SU-DHL-6 (cell line): Measurements from ENCODE around the gene MS4A5.

ENCODE experiments used
- H2AFZ ChIP-seq: fragments of 200-600 bp; sonication (generic); 2 replicates; pipeline ENCODE4 v1.6.1; 2014; ENCODE audit warnings: low read depth, mild to moderate bottlenecking, moderate library complexity, mixed read lengths, antibody characterized with exemption, low read length; ENCODE audit not compliant: severe bottlenecking
- H3F3A ChIP-seq: fragments of 200-600 bp; shearing (Covaris generic); 2 replicates; pipeline ENCODE4 v1.6.0; 2016; ENCODE audit warnings: antibody characterized with exemption, mild to moderate bottlenecking; ENCODE audit not compliant: insufficient read depth
- H3K27ac ChIP-seq: fragments of 200-600 bp; sonication (generic); 2 replicates; pipeline ENCODE4 v1.5.1; 2016; ENCODE audit warnings: low read depth, mild to moderate bottlenecking, low read length, moderate library complexity, mixed read lengths
- H3K27me3 ChIP-seq: fragments of 200-600 bp; sonication (generic), shearing (Covaris generic); 2 replicates; pipeline ENCODE4 v1.6.0; 2014; ENCODE audit warnings: mild to moderate bottlenecking, low read length
- H3K36me3 ChIP-seq: fragments of 200-600 bp; sonication (generic); 2 replicates; pipeline ENCODE4 v1.6.1; 2014; ENCODE audit warnings: mild to moderate bottlenecking, low read length, mixed read lengths
- H3K4me2 ChIP-seq: fragments of 300-600, 200-600 bp; shearing (Covaris generic), sonication (generic); 2 replicates; pipeline ENCODE4 v1.6.0; 2014; ENCODE audit warnings: low read length, low read depth, mild to moderate bottlenecking; ENCODE audit not compliant: poor library complexity, severe bottlenecking
- H3K4me3 ChIP-seq: fragments of 200-600 bp; sonication (generic); 2 replicates; pipeline ENCODE4 v1.5.1; 2014; ENCODE audit warnings: antibody characterized with exemption, low read length, mild to moderate bottlenecking, mixed read lengths; ENCODE audit not compliant: insufficient read depth, poor library complexity, severe bottlenecking
- H3K79me2 ChIP-seq: fragments of 200-600 bp; sonication (generic); 2 replicates; pipeline ENCODE4 v1.6.1; 2014; ENCODE audit warnings: mild to moderate bottlenecking, low read length, moderate library complexity; ENCODE audit not compliant: insufficient read depth
- H3K9ac ChIP-seq: fragments of 200-600 bp; sonication (generic); 2 replicates; pipeline ENCODE4 v1.7.0; 2014; ENCODE audit warnings: mild to moderate bottlenecking, low read length
- H3K9me2 ChIP-seq: fragments of 200-600 bp; sonication (generic); replicated peaks from 2 replicates; pipeline ENCODE4 v1.6.1; 2014; ENCODE audit warnings: low read length; ENCODE audit not compliant: insufficient read depth
- H3K9me3 ChIP-seq: fragments of 200-600 bp; sonication (generic); 2 replicates; pipeline ENCODE4 v1.6.1; 2014; ENCODE audit warnings: low read length, mixed read lengths; ENCODE audit not compliant: insufficient read depth
- H4K20me1 ChIP-seq: fragments of 200-600 bp; sonication (generic); 2 replicates; pipeline ENCODE4 v1.6.1; 2014; ENCODE audit warnings: low read depth, mild to moderate bottlenecking, antibody characterized with exemption, low read length, moderate library complexity, mixed read lengths
- EZH2phosphoT487 ChIP-seq: fragments of 200-600 bp; sonication (generic), shearing (Covaris generic); conservative IDR thresholded peaks from 2 replicates; pipeline ENCODE4 v1.6.1; 2018; ENCODE audit warnings: mild to moderate bottlenecking, antibody characterized with exemption, low read length, moderate library complexity, mixed read lengths
- TF ChIP-seq, protein P1 (sequence below): fragments of 200-600 bp; sonication (generic); IDR thresholded peaks from one replicate; pipeline ENCODE4 v1.5.1; 2017; ENCODE audit warnings: antibody characterized with exemption, mild to moderate bottlenecking, low read length, moderate library complexity; ENCODE audit not compliant: insufficient read depth, poor library complexity, severe bottlenecking

MS4A5 gene

DNA sequence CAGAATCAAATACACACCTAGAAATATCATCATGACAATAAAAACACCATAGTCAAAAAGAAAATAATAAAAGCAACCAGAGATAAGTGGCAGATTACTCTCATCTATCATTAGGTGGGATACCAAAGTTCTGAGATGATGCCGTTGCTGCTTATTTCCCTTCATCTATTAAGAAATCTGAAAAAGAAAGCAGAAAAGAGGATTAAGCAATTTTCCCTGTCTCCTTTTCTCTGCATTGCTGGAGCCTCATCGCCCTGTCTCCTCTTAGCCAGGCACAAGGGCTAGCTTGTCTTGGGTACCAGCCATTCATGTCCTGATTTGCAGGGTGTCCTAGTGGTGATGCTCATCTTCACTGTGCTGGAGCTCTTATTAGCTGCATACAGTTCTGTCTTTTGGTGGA lies 37.0 kb upstream of the MS4A5 start:
- H2AFZ ChIP-seq = no peak overlapping the region
- no peaks in the 10 kb centered on the region for H3K9me2 ChIP-seq
- H4K20me1 ChIP-seq = no peaks in the 10 kb centered on the region
- no peak overlapping the region for H3K27ac ChIP-seq
- no peak overlapping the region for H3K4me3 ChIP-seq
- no peaks in the 10 kb centered on the region for H3K27me3 ChIP-seq
- TF ChIP-seq, protein P1, sequence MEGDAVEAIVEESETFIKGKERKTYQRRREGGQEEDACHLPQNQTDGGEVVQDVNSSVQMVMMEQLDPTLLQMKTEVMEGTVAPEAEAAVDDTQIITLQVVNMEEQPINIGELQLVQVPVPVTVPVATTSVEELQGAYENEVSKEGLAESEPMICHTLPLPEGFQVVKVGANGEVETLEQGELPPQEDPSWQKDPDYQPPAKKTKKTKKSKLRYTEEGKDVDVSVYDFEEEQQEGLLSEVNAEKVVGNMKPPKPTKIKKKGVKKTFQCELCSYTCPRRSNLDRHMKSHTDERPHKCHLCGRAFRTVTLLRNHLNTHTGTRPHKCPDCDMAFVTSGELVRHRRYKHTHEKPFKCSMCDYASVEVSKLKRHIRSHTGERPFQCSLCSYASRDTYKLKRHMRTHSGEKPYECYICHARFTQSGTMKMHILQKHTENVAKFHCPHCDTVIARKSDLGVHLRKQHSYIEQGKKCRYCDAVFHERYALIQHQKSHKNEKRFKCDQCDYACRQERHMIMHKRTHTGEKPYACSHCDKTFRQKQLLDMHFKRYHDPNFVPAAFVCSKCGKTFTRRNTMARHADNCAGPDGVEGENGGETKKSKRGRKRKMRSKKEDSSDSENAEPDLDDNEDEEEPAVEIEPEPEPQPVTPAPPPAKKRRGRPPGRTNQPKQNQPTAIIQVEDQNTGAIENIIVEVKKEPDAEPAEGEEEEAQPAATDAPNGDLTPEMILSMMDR = no peak
- no peak for TF ChIP-seq EZH2phosphoT487
- H3K36me3 ChIP-seq = peaks cover 7% of the 10 kb centered on the region
- no peaks in the 10 kb centered on the region for H3K9me3 ChIP-seq
- H3K9ac ChIP-seq = no peak overlapping the region
- no peaks in the 10 kb centered on the region for H3K79me2 ChIP-seq
- H3K4me2 ChIP-seq = no peak overlapping the region
- no peaks in the 10 kb centered on the region for H3F3A ChIP-seq

DNA sequence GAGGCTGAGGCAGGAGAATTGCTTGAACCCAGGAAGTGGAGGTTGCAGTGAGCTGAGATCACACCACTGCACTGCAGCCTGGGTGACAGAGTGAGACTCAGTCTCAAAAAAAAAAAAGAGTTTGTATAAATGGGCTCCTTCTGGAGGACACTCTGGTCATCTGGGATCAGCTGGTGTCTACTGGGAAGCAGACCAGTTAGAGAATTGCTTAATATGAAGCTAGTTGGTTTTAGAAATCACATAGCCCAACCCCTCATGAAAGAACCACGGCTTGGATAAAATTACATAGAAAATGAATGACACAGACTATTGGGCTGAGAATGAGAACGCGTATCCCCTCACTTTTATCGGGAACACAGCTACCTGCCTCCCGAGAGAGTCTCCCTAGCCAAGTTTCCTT lies 36.4 kb upstream of the MS4A5 start:
- no peaks in the 10 kb centered on the region for H3K9me2 ChIP-seq
- TF ChIP-seq EZH2phosphoT487 = no peak
- TF ChIP-seq, protein P1 = no peak
- H3K27ac ChIP-seq = no peak overlapping the region
- H3F3A ChIP-seq = no peaks in the 10 kb centered on the region
- no peaks in the 10 kb centered on the region for H3K9me3 ChIP-seq
- H3K27me3 ChIP-seq = no peaks in the 10 kb centered on the region
- no peaks in the 10 kb centered on the region for H4K20me1 ChIP-seq
- no peaks in the 10 kb centered on the region for H3K79me2 ChIP-seq
- no peak overlapping the region for H3K9ac ChIP-seq
- no peak overlapping the region for H3K4me3 ChIP-seq
- no peak overlapping the region for H3K4me2 ChIP-seq
- H3K36me3 ChIP-seq = peaks cover 7% of the 10 kb centered on the region
- no peak overlapping the region for H2AFZ ChIP-seq

DNA sequence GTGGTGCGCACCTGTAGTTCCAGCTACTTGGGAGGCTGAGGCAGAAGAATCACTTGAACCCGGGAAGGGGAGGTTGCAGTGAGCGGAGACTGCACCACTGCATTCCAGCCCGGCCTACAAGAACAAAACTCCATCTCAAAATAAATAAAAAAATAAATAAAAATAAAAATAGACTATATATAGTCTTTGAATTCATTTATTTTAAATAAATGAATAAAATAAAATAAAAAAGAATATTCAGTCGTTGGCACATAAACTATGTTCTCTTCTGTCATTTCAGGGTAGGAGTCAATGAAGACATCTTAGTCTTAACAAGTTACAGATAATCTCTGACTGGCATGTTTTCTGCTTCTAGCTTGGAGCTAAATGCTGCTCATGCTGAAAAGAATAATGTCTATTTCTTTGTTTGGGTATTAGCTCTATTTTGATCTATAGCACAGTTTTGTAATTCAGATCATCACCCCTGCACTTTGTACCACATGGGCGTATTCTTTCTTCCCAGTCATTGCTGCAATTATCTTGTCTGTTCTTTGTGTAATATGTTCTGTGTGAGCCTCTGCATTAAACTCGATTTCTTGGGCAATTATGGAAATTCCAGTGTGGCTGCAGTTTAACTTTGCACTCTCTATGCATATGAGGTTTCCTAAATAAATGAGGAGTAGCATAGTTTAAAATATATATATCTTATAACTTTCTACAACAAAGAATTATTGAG lies 34.5 kb upstream of the MS4A5 start:
- Histone ChIP-seq H3K27me3 (no peaks in the 10 kb centered on the region), H3K9ac (no peak overlapping the region), H4K20me1 (no peaks in the 10 kb centered on the region), H2AFZ (no peak overlapping the region), H3K9me2 (no peaks in the 10 kb centered on the region), H3K4me2 (no peak overlapping the region), H3K79me2 (no peaks in the 10 kb centered on the region), H3K4me3 (no peak overlapping the region), H3K36me3 (peaks cover 2% of the 10 kb centered on the region; the same call in 1 of the 2 replicates), H3K27ac (no peak overlapping the region), H3F3A (no peaks in the 10 kb centered on the region), H3K9me3 (no peaks in the 10 kb centered on the region)
- TF ChIP-seq, protein P1 = no peak
- no peak for TF ChIP-seq EZH2phosphoT487
